ENCODE data around the gene FHDC1.

FHDC1 gene

DNA sequence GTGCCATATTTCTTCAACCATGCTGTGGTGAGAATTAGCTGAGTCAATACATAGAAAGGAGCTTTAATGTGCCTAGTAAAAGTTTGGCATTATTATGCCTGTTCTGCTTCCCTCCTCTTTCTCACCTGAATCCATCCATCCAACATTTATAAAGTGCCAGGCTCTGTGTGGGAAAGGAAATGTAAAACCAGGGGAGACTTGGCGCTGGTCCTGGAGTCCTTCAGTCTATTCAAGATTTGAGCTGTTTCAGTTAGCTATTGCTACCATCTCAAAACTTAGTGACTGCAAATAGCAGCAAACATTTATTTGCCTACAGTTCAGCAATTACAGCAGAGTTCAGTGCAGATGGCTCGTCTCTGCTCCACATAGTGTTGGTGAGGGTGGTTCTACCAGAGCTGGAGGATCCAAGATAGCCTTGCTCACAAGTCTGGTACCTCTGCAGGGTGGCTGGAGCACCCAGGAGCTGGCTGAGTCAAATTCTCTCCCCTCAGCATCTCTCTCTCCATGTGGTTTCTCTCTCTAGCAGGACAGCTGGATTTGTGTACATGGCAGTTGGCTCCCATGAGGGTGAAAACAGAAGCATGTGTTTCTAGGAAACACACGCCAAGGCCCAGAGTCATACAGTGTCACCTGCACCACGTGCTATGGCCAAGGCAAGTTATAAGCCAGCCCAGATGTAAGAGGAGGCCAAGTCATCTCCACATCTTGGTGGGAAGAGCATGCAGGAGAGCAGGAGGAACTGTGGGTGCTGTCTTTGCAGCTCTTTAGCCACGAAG is 77.3 kb downstream of the FHDC1 start:
- DNase-seq, result no peak

DNA sequence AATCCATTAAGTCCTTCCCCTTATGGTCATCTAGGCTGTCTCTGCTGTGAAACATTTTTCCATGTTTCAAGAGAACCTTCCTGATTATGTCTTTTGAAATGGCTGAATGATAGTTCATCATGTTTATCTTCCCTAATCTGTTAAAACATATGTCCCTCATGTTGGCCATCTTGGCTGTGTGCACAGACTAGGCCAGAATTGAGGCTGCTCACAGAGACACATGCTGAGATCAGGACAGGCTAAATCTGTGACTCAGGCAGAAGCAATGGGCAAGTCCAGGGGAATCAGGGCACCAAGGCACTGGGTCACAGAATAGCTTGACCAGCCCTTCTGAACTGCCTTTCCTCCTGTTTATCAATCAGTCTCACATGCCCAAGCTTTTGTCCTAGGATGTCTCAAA is 78.3 kb downstream of the FHDC1 start:
- DNase-seq, result peak; percentile 48

DNA sequence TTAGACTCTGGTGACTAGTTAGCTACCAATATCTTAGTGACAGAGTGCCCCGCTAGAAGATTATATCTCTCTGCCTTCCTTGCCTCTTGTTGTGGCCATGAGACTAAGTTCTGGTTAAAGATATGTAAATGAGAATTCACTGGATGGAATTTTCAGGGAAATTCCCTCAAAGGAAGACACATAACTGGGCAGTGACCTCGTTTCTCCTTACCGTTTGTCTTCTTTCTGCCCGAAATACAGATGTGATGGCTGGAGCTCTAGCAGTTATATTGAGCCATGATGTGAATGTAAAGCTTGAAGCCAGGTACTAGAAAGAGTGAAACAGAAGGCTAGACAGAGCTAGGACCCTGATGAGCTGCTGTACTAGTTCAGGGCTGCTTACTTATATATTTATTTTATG is 80.5 kb downstream of the FHDC1 start:
- no peak for DNase-seq

DNA sequence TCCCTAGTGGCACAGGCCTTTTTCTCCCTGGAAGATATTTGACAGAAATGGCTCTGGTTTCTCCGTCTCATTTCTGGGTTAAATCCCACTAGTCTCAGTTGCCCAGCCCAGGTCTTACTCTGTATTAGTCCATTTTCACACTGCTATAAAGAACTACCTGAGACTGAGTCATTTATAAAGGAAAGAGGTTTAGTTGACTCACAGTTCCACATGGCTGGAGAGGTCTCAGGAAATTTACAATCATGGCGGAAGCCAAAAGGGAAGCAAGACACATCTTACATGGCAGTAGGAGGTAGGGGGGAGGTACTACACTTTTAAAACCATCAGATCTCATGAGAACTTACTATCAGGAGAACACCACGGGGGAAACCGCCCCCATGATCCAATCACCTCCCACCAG is 81.9 kb downstream of the FHDC1 start:
- no peak for DNase-seq

DNA sequence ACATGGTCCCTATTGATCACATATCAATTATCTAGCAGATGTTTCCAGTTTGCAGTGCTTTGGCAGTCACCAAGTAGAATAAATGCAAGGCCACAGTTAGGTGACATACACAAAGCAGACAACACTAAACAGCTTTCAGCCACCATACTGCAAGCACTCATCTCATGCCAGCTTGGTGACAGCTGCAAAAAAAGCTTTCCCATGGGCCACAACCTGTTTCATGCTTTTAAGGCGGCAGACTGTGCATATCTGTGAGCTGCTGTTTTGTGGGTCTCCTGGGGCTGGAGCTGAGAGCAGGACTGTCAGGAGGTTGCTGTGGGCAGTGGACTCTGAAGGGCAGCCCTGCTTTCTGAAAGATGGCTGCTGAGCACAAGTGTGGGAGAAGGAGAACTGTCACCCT is 82.6 kb downstream of the FHDC1 start:
- no peak for DNase-seq

DNA sequence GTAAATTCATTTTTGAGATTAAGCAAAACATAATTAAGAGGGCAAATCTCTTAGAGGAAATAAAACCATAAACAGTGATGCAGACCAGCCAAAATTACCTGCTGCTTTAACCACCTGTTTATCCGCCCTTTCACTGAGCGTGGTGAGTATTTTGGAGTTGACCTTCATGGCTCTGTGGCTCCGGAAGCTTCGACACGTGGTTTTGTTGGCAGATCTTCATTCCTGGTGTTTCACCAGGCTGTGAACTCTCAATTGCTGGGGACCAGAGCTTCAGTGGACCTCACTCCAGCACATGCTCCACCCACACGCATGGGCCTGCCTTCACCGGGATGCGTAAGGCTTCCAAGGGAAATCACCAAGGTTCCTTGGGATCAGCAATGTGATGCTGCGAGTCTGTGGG is 83.8 kb downstream of the FHDC1 start:
- DNase-seq, result no peak

DNA sequence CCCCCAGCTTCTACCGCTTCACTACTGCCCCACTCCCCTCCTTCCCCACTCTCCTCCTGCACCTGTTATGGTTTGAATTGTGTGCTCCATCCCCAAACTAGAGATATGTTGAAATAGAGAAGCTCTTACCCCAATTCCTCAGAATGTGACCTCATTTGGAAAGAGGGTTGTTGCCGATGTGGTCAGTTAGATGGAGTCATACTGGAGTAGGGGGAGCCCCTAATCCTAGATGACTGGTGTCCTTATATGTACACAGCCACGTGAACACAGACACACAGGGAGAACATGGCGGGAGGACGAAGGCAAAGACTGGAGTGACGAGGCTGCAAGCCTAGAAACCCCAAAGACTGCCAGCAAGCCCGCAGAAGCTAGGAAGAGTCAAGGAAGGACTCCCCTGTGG is 84.3 kb downstream of the FHDC1 start:
- no peak for DNase-seq

DNA sequence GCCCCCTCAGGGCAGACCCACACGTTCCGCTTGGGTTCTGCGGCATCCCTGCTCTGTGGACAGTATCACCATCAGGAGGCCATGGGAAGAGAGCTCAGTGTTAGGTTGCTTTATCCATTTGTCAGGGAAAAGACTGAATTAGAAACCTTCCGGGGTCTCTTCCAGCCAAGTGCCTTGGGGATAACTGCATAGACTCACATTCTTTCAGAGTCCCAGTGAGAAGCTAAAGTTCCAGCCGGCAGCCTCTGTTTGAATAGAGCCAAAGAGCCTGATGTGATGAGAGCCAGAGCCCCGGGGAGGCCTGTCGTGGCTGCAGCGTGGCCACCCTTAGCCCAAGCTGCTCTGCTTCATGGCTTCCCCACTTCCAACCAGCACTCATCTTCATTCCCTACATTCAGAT is 85.2 kb downstream of the FHDC1 start:
- DNase-seq, result no peak

DNA sequence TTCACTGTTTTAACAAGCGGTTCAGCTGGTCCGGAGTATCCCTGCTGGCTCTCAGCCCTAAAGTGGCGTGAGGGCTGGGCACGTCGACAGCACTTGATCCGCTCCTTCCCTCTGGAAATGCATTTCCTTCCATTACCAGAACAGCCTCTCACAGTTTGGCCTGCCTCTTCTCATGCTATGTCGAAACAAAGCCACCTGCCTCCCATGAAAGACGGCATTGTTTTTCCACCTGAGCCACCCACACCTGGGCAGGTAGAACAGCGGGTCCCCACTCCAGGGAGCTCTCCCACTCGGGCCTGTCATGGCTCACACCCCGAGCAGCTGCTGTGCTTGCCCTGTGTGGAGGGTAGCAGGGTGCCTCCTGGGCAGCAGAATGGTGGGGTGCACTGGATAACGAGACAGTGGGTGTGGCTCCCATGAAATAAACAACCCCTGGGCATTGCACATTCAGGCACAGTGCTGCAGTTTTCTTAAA is 86.2 kb downstream of the FHDC1 start:
- DNase-seq, result no peak

DNA sequence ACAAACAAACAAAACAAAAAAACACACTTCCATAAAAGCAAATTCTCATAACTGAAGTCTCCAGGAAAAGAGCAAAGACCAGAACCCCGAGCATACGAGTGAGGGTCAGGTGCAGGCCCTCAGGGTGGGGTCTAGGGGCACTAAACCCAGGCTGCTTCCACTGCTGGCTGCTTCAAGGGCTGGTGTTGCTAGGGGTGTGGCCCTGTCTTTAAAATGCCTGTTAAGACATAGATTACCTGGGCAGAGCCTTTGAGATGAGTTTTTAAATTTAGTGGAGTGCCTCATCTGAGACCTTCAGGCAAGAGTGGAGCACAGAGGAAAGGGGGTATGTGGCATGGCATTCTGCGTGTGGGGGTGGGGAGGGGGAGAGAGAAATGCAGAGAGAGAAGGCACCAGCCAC is 87.0 kb downstream of the FHDC1 start:
- no peak for DNase-seq

DNA sequence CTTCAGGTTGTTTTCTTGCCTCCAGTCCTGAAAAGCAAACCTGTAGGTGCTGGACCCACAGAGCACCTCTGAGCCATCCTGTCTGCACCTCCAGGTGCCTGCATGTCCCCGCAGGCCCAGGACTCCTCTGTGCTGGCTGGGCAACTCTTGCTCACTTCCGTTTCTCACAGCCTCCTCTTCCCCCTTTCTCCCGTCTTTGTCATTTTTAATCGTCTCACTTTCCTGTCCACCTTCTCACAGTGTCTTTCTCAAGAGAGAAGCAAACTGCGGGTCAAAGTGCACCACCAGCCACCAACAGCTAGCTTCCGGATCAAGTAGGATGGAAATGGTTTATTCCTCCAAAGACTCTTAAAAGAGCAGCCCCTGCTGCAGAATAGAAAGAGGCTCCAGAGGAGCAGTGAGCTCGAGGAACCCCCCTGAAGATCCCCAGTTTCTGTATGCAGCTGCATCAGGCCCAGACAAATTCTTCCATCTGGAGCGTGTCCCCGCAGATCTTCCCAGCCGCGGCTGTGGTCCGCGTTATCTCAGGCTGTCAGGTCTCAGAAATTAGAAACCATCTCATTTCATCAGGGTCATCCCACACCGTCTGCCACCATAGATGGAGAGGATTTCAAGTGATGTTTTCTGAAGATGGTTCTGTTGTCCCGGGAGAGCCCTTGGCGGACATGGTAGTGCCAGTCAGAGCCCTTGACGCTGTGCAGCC is 87.7 kb downstream of the FHDC1 start:
- peak; percentile 93 for DNase-seq

DNA sequence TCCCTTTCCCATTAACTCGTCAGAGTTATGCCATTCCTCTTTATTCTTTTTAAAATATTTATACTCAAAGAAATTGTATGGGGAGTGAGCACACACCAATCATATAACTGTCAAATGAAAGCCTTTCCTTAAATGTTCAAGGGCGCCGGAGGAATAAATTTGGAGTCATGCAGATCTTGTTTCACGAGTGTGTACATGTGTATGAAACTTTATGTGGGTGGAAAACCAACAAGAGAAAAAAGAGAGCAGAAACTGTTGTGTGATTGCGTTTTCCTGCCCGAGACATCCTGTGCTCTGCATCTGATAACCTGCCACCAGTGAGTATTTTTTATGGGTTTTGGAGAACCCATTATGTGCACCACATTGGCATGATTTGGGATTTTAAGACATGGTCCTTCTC is 88.3 kb downstream of the FHDC1 start:
- no peak for DNase-seq

DNA sequence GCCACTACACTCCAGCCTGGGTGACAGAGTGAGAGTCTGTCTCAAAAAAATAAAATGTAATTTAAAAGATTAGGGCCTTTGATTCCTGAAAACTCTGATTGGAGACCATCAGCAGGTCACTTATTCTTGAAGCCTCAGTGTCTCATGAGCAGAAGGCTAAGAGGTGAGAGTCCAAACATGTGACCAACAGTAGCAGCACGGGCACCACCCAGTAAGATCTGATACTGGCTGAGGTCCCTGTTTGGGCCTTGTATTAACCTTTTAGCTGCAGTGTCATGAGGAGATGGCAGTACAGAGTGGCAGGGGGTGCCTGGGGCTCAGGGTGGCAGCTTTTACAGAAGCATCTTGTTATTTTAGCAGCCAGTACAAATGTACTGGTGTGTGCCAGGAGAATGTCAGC is 89.3 kb downstream of the FHDC1 start:
- peak; percentile 52 for DNase-seq

DNA sequence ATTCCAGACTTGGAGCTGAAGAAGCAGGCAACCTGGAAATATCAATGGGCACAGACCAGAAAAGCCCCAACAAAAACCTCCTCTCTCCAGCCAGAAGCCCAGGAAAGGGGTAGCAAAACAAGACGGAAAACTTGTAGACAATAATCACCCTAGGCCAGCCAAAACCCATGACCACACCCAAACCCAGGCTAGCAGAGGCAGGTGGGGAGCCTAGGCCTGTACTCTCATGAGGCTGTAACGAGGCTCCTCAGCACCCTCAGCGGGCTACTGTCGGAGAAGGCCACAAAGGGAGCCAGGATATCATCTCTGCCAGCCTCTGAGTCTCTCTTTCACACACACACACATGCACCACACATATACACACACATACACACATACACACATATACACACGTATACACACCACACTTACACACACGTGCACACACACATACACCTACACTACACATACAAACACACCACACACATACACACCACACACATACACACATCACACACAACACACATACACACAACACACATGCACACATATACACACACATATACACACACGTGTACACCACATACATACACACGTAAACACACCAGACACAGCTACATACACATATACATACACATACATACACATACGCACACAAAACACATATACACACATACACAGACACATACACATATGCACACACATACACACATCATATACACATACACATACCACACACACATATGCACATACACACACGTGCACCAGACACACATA is 90.6 kb downstream of the FHDC1 start:
- DNase-seq, result no peak

DNA sequence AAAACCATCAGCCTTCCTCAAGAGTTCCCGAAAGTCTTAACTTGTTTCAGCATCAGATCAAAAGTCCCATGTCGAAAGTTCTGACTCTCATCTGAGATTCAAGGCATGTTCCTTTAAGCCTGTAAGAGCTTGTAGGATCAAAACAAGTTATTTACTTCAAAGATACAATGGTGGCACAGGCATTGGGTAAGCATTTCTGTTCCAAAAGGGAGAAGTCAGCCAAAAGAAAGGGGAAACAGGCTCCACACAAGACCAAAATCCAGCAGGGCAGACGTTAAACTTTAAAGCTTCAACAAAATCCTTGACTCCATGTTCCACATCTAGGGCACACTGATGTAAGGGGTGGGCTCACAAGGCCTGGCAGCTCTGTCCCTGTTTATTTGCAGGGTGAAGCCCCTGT is 91.7 kb downstream of the FHDC1 start:
- DNase-seq, result no peak

DNA sequence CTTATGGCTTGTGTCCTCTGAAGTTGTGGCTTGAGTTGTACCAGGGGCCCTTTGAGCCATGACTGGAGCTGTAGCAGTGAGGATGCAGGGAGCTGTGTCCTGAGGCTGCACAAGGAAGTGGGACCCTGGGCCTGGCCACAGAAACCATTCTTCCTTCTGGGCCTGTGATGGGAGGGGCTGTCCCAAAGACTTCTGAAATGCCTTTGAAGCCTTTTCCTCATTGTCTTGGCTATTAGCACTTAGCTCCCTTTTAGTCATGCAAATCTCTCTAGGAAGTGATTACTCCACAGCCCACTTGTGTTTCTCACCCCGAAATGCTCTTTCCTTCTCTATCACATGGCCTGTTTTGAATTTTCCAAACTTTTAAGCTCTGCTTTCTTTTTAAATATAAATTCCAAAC is 92.4 kb downstream of the FHDC1 start:
- DNase-seq, result no peak

Data from OCI-M1 (cell line).